NT2/D1 (cell line): ENCODE results near the gene RAB1A.

Source experiments
- SUZ12 ChIP-seq: IDR thresholded peaks from 2 replicates; pipeline ENCODE4 v1.6.1; 2011; ENCODE audit not compliant: insufficient read length, insufficient read depth; ENCODE audit errors: extremely low read depth
- YY1 ChIP-seq: IDR thresholded peaks from 2 replicates; pipeline ENCODE4 v1.6.1; 2011; ENCODE audit not compliant: insufficient read length, insufficient read depth
- ZNF274 ChIP-seq: IDR thresholded peaks from 2 replicates; pipeline ENCODE4 v1.6.1; 2011; ENCODE audit warnings: mild to moderate bottlenecking, low read depth, low read length

DNA sequence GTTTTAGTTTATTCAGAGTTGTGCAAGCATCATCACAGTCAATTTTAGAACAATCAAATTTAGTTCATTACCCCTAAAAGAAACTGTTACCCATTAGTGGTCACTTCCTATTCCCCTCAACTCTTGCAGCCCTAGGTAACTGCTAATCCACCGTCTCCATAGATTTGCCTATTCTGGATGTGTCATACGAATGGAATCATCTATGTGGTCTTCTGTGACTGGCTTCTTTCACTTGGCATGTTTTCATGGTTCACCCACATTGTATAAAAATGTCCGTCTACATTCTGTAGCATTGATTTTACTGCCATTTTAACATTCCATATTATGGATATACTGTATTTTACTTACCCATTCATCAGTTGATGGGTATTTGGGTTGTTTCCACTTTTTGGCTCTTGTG, 79.0 kb downstream of the RAB1A start:
- no peak for TF ChIP-seq ZNF274
- TF ChIP-seq YY1 = no peak
- TF ChIP-seq SUZ12 = no peak
